ENCODE results near the gene NPIPB8.
"Not testable (repeated sequence)": the region's sequence is repeated elsewhere in the genome, so short reads cannot be mapped to it uniquely, and the experiment has no call there.

NPIPB8 gene

DNA sequence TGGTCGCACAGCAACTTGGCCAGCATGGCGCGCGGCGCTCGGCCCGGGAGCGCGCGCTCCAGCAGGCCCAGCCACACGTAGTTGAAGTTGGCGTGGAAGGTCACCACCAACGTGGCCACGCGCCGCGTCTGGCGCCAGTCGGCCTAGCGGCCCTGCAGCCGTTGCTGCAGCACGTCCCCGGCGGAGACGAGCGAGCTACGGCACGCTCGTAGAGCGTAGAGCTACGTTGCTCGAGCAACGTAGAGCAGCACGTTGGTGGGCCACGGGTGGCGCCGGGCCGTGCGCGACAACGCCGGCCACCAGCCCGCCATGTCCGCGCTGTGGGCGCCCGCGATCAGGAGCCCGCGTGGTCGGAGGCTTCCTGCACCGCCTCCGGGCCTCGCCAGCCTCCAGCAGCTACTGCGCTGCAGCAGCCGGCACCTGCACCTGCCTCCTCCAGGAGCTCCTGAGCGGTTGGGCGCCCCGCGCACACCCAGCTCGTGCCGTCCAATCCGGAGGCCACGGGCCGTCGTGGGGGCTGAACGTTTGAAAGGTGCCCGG is 14.6 kb upstream of the NPIPB8 start:
- peak in 1 of 2 donors; percentile 57 for DNase-seq (ENCODE audit: low read depth in 2 of 2)

DNA sequence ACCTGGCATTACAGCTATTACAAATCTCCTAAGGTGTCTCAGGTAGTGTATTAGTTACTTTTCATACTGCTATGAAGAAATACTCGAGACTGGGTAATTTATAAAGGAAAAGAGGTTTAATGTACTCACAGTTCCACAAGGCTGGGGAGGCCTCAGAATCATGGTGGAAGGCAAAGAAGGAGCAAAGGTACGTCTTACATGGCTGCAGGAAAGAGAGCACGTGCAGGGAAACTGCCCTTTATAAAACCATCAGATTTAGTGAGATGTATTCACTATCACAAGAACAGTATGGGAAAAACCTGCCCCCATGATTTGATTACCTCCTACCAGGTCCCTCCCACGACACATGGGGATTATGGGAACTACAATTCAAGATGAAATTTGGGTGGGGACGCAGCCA is 7.0 kb upstream of the NPIPB8 start:
- not testable (repeated sequence) for DNase-seq (ENCODE audit: low read depth in 2 of 2)

DNA sequence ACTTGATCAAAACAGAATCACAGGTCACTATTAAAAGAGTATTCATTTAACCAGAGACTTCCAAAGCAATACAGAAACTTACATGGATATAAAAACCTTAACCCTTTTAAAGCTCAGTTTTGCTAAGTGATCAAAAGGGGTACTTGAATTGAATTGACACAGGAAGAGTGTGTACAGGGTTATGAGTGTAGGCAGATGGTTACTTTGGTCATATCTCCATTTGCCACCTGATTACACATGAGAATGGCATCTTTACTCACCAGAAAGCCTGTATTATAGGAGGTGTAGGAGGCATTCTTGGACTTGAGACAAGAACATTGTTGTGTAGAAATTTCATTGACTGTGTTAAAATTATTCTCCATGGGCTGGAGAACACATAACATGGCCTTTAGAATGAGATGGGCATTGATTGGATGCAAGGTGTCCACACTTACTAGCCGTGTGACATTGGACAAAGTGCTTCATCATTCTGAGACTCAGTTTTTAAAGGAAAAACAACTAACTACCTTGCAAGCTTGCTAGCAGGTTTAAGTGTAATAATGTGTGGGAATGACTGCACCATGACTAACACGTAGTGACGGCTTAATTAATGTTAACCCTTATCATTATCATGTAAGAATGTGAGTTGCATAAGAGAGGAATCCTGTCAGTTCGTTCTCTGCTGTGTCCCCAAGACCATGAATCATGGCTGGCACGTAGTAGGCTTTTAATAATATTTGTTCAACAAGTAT is 1.6 kb upstream of the NPIPB8 start:
- not testable (repeated sequence) for DNase-seq (ENCODE audit: low read depth in 2 of 2)

DNA sequence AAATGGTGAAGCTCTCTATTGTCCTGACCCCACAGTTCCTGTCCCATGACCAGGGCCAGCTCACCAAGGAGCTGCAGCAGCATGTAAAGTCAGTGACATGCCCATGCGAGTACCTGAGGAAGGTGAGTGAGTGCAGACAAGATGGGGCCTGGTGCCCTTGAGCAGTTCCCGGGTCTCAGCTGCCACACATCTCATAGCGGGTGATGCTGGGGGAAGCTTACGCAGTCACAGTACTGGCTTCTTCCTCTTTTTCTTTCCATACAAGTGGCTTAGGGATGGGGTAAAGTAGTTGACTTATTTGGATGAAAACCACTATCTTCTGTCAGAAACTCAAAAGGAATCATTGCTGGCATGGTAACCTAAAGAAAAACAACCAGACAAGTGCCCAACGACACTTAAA is 494 bp downstream of the NPIPB8 start:
- DNase-seq (ENCODE audit: low read depth in 2 of 2) = not testable (repeated sequence)

DNA sequence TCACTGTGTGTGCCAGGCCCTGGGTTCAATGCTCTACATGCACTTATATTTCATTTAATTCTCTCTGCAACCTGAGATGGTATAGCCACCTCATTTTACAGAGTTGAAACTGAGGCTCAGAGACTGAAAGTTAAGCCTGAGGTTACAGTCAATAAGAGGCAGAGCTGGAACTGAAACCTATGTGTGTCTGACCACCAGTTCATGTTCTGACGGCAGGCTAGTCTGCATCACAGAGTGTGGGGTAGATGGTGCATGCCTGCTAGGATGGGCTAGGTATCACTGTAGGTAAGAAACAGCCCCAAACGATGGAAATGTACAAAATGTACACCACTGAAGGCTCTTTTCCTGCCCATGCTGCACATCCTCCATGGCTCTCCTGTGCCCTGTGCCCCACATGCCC is 2.1 kb downstream of the NPIPB8 start:
- not testable (repeated sequence) for DNase-seq (ENCODE audit: low read depth in 2 of 2)

DNA sequence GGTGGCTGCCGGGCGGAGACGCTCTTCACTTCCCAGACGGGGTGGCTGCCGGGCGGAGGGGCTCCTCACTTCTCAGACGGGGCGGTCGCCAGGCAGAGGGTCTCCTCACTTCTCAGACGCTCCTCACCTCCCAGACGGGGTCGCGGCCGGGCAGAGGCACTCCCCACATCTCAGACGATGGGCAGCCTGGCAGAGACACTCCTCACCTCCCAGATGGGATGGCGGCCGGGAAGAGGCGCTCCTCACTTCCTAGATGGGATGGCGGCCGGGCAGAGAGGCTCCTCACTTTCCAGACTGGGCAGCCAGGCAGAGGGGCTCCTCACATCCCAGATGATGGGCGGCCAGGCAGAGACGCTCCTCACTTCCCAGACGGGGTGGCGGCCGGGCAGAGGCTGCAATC is 28.4 kb downstream of the NPIPB8 start:
- DNase-seq (ENCODE audit: low read depth in 2 of 2) = not testable (repeated sequence)

DNA sequence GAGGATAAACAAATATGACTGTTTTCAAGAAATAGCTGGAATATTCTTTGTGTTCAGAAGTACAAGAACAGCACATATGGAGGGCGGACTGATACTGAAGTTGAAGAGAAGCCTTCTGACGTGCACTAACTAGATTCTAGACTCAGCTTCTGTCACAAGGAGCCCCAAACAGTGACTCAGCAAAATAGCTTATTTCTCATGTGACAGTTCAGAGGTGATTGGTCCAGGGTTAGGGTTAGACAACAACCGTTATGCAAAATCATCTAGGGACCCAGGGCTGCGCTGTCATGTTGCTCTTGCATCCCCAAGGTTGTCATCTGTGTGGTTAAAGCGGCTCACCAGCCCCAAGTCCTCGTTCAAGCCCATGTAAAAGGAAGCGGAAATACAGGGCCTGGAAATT is 29.6 kb downstream of the NPIPB8 start:
- not testable (repeated sequence) for DNase-seq (ENCODE audit: low read depth in 2 of 2)

DNA sequence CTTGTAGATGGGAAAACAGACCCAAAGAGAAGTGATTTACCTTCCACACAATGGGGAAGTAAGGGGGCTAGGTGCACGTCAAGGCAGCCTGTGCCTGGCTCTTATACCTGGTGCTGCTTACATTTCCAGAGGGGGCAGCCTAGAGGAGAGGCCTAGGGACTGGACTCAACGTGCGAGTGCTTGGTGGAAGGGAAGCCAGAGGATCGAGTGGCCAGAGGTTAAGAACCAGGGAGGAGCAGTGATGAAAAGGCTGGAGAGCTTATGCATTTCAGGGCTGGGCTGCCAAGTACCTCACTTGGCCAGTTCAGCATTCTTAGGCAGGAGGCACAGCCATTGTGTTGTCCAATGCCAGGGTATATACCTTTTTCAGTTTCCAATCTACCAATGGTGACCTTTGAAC is 30.3 kb downstream of the NPIPB8 start:
- DNase-seq (ENCODE audit: low read depth in 2 of 2) = not testable (repeated sequence)

DNA sequence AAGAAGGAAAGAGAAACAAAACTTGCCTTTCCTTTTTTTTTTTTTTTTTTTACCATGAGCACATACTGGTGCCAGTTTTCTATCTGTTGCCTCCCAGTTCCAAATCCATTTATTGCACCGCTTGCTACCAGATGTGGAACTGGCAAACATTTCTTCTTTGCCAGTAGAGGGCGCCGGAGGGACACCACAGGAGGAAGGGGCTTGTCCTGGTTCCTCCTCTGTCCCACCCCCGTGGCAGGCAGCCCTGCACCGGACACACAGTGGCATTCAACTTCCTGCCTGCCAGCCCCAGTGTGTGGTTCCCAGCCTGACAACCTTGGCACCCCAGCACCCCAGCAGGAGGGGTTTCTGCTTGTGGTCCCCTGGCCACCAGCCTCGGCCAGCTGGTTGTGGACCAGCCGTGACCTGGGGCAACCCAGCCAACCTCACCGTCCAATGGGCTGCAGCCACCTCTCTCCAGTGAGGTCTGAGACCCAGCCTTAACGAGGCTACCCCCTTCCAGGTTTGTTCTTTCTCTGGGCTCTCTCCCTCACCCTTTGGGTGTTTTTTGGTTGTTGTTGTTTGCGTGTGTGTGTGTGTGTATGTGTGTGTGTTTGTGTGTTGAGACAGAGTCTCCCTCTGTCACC is 50.6 kb downstream of the NPIPB8 start:
- DNase-seq (ENCODE audit: low read depth in 2 of 2) = not testable (repeated sequence)

DNA sequence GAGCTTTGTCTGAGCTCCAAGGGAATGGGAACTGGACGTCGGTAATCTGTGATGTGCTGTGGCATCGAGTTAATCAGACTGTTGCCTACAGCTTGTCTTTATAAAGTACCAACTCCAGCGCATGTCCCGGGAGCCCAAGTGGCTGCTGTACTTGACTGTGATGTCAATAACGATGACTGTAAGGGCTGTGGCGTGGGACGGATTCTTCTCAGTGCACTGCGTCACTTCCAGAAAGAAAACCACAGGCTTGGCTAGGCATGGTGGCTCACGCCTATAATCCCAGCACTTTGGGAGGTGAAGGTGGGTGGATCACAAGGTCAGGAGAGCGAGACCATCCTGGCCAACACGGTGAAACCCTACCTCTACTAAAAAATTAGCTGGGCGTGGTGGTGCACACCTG is 51.6 kb downstream of the NPIPB8 start:
- DNase-seq (ENCODE audit: low read depth in 2 of 2) = not testable (repeated sequence)

DNA sequence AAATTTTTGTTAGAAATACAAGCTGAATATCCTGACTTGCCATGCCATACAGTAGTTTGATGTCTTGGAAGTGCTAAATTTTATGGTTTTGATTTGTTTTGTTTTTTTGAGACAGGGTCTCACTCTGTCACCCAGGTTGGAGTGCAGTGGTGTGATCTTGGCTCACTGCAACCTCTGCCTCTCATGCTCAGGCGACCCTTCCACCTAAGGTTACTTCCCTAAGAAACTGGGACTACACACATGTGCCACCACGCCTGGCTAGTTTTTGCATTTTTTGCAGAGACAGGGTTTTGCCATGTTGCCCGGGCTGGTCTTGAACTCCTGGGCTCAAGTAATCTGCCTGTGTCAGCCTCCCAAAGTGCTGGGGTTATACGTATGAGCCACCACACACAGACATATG is 53.9 kb downstream of the NPIPB8 start:
- not testable (repeated sequence) for DNase-seq (ENCODE audit: low read depth in 2 of 2)

DNA sequence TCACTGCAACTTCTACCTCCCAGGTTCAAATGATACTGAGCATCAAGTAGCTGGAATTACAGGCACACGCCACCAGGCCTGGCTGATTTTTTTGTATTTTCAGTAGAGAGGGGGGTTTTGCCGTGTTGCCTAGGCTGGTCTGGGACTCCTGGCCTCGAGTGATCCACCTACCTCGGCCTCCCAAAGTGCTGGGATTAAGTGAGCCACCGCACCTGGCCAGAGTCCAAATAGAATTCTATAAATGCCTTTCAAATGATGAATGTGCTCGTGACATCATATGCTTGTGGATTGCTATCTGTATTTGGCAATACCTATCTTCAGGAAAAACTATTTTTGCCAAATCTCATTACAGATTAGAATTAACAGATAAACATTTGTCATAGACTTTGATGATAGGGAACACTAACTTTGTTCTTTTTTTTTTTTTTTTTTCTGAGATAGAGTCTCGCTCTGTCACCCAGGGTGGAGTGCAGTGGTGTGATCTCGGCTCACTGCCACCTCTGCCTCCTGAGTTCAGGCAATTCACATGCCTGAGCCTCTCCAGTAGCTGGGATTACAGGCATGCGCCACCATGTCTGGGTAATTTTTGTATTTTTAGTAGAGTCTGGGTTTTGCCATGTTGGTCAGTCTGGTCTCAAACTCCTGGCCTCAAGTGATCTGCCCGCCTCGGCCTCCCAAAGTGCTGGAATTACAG is 55.5 kb downstream of the NPIPB8 start:
- DNase-seq (ENCODE audit: low read depth in 2 of 2) = not testable (repeated sequence)

DNA sequence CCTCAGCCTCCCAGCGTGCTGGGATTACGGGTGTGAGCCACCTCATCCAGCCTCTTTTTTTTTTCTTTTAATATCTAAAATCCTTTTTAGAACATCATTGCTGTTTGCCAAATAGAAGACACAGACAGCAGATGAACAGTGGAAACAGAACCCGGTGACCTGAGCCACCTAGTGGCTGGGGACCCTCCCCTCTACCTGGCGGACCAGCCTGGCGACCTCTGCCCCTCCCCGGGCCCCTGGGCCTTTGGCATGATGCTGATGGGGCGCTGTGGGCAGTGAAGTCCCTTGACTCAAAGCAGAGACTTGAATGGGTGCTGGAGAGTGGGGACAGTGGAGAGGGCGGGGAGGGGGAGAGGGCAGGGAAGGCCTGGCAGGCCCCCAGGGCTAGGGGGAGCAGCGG is 61.9 kb downstream of the NPIPB8 start:
- not testable (repeated sequence) for DNase-seq (ENCODE audit: low read depth in 2 of 2)

DNA sequence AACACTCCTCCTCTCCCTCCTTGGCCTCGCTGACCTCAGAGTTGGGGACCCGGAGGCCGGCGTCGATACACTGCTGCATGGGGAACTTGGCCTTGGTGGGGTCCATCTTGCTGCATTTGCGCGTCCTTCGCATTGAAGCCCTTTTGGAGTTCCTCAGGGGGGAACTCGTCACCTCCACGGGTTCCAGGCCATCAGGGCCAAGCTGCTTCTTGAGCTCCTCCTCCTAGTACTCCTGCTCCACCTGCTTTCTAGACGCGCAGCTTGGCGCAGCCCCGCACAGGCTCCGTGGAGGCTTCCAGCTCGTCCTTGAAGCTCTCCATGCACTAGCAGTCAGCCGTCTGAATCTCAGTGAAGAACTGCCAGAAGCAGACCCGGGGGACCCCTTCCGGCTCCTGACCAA is 62.5 kb downstream of the NPIPB8 start:
- not testable (repeated sequence) for DNase-seq (ENCODE audit: low read depth in 2 of 2)

DNA sequence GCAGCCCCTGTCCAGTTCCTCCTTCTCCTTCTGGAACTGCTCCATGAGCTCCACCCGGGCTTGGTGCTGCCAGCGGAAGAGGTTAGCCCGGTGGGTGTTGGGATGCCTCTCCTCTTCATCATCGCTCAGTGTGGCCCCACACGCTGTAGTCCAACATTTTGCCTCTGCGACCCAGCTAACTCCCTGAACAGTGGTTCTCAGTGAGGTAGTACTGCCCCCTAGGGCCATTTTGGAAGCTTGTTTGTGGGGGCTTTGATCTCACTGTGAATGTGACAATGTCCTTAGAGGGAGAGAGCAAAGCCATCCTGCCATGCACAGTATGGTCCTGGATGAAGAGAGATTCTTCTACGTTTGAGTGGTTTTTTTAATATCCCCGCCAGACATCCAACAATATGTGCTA is 63.5 kb downstream of the NPIPB8 start:
- not testable (repeated sequence) for DNase-seq (ENCODE audit: low read depth in 2 of 2)

DNA sequence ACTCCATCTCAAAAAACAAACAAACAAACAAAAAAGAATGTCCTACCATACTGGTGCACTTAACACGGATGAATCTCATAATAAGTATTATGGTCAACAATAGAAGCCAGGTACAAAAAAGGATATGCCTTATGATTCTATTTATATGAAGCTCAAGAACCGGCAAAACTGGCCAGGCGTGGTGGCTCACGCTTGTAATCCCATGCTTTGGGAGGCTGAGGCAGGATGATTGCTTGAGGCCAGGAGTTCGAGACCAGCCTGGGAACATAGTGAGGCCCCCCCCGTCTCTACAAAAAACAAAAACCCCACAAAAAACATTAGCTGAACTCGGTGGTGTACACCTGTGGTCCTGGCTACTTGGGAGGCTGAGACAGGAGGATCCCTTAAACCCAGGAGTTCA is 66.4 kb downstream of the NPIPB8 start:
- DNase-seq (ENCODE audit: low read depth in 2 of 2) = not testable (repeated sequence)
